Measurements from ENCODE around the gene SLX9. TPM values are rescaled to one million over a fixed set of nuclear protein-coding genes. Genes with fewer than 3 reads are reported as not detected.

The SLX9 gene, protein sequence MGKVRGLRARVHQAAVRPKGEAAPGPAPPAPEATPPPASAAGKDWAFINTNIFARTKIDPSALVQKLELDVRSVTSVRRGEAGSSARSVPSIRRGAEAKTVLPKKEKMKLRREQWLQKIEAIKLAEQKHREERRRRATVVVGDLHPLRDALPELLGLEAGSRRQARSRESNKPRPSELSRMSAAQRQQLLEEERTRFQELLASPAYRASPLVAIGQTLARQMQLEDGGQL
- total RNA-seq (2014; rRNA removed; shearing (Covaris generic)): 18.6 and 37.0 TPM in 2 replicates
- total RNA-seq (2022): 53.3 and 61.6 TPM in 2 replicates
- Bru-seq, nascent RNA: percentile 67 among the genes with signal in this experiment
- BruChase-seq, experiment 1, labeled RNA remaining after a 6-hour chase: percentile 71 among the genes with signal in this experiment
- BruChase-seq, experiment 2, labeled RNA remaining after a 2-hour chase: percentile 69 among the genes with signal in this experiment
- long read RNA-seq, transcript FAM207A-202 (6 exons, 880 nt): major isoform, 7 of 36 reads
- long read RNA-seq, partial matches to known transcripts: 21 of 36 reads
- long read RNA-seq, other reads (novel, unspliced or antisense): 4 of 36 reads

DNA sequence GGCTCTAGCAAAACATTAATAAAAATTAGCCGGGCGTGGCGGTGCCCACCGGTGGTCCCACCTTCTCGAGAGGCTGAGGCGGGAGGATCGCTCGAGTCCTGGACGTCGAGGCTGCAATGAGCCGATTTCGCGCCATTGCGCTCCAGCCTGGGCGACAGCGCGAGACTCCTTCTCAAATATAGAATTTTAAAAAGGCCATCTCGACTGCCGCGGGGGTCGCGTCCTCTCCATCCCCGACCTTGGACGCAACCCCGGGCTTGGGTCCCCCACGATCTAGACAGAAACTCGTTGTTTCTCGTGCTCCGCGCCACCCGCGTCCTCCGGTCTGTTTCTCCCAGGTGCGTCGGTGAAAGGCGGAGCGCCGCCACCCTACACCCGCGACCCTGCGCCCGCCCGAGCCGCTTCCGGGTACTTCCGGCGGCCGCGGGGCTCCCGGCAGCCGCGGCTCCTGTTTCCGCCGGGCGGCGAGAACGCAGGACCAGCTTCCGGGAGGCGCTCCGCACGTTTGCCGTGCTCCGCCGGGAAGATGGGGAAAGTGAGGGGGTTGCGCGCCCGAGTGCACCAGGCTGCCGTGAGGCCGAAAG is at the start of gene SLX9:
TSS of gene SLX9 (plus strand) at position 498 of the 584 bp plus-strand sequence. CDS start at position 527, 29 bp downstream.
- ChIA-PET CTCF (ENCODE audit: unreplicated experiment) (interaction anchor here (0.9 kb wide), 1 partner anchor 10 kb away, joined by 4 read pairs; no protein-coding TSS in a partner anchor), POLR2A (interaction anchor here (0.7 to 0.8 kb wide), 2 partner anchors 20 to 66 kb away, joined by 3 read pairs; partner anchors contain the start of gene PTTG1IP)
- H3K4me3 ChIP-seq (ENCODE audit: low read depth, low read length, poor library complexity, severe bottlenecking): peak within 1 kb of the TSS; percentile 98
- BruUV-seq (replicated peaks): no TSS peak
- peak within 1 kb of the TSS; percentile 29 for H3K27ac ChIP-seq (ENCODE audit: low read depth, low read length, poor library complexity, severe bottlenecking)
- peak within 1 kb of the TSS; percentile 57 for H2AFZ ChIP-seq (ENCODE audit: low read length)
- peaks cover 30% of the 10 kb centered on the region for H3K36me3 ChIP-seq (ENCODE audit: insufficient read depth, low read length)
- no peaks in the 10 kb centered on the region for H3K9me2 ChIP-seq (ENCODE audit: insufficient read depth, low read length)
- peaks cover 33% of the 10 kb centered on the region for H3K4me1 ChIP-seq (ENCODE audit: insufficient read depth, low read length, poor library complexity, severe bottlenecking)
- intact Hi-C loops (cut with micrococcal nuclease; ENCODE audit: unreplicated experiment): loop anchor here (2.0 kb wide), 1 partner anchor 65 kb away; no protein-coding TSS in a partner anchor
- H4K20me1 ChIP-seq (ENCODE audit: insufficient read depth, low read length): peaks cover 16% of the 10 kb centered on the region; the same call in 1 of the 2 replicates
- peak; percentile 90 for DNase-seq (ENCODE audit: low spot score)
- no peaks in the 10 kb centered on the region for H3K9me3 ChIP-seq (ENCODE audit: low read length)
- TF ChIP-seq EZH2phosphoT487 (IDR thresholded peaks at IDR 0.05; ENCODE audit: borderline replicate concordance, low read depth, low read length): no peak
- TF ChIP-seq, protein P1, sequence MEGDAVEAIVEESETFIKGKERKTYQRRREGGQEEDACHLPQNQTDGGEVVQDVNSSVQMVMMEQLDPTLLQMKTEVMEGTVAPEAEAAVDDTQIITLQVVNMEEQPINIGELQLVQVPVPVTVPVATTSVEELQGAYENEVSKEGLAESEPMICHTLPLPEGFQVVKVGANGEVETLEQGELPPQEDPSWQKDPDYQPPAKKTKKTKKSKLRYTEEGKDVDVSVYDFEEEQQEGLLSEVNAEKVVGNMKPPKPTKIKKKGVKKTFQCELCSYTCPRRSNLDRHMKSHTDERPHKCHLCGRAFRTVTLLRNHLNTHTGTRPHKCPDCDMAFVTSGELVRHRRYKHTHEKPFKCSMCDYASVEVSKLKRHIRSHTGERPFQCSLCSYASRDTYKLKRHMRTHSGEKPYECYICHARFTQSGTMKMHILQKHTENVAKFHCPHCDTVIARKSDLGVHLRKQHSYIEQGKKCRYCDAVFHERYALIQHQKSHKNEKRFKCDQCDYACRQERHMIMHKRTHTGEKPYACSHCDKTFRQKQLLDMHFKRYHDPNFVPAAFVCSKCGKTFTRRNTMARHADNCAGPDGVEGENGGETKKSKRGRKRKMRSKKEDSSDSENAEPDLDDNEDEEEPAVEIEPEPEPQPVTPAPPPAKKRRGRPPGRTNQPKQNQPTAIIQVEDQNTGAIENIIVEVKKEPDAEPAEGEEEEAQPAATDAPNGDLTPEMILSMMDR (conservative IDR thresholded peaks at IDR 0.05; ENCODE audit: low read length): no peak
- H3K4me2 ChIP-seq (ENCODE audit: low read length): peak within 1 kb of the TSS; percentile 84
- peaks cover 23% of the 10 kb centered on the region for H3K79me2 ChIP-seq (ENCODE audit: insufficient read depth, low read depth, low read length)

DNA sequence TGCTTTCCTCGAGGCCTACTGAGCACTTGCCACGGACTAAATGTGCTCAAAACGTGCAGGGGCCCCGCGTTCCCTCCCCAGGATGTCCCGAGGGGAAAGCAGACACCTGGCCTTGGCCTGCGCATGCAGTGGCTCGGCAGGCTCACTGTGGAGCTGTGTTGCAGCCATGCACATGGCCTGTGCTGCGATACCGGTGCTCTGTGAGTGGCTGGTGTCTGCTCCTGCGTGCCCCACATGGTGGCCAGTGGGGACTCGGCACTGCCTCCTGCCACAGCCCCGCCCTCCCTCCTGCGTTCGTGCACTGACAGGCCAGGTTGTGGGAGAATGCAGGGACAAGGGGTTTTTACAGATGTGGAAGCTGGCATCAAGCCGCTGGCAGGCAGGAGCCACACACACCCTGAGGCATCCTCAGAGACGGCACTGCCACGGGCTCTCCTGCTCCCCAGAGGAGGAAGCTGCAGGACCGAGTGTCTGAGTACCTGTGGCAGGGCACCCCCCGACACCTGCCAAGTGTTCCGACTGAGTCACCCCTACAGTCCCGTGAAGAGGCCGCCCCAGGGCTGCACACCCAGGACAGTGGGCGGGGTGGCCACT is 49.4 kb upstream of the SLX9 start:
- POLR2A ChIA-PET: no interaction called here
- no peaks in the 10 kb centered on the region for H4K20me1 ChIP-seq (ENCODE audit: insufficient read depth, low read length)
- CTCF ChIA-PET (ENCODE audit: unreplicated experiment): no interaction called here
- H3K79me2 ChIP-seq (ENCODE audit: insufficient read depth, low read depth, low read length): no peaks in the 10 kb centered on the region
- intact Hi-C loops (cut with micrococcal nuclease; ENCODE audit: unreplicated experiment): no loop called here
- H3K9me2 ChIP-seq (ENCODE audit: insufficient read depth, low read length): no peaks in the 10 kb centered on the region
- H3K4me1 ChIP-seq (ENCODE audit: insufficient read depth, low read length, poor library complexity, severe bottlenecking): no peaks in the 10 kb centered on the region
- no TSS peak for BruUV-seq (replicated peaks)
- TF ChIP-seq, protein P1 (conservative IDR thresholded peaks at IDR 0.05; ENCODE audit: low read length): no peak
- TF ChIP-seq EZH2phosphoT487 (IDR thresholded peaks at IDR 0.05; ENCODE audit: borderline replicate concordance, low read depth, low read length): no peak
- no peak overlapping the region for H3K4me3 ChIP-seq (ENCODE audit: low read depth, low read length, poor library complexity, severe bottlenecking)
- H2AFZ ChIP-seq (ENCODE audit: low read length): no peak overlapping the region
- no peak overlapping the region for H3K27ac ChIP-seq (ENCODE audit: low read depth, low read length, poor library complexity, severe bottlenecking)
- no peaks in the 10 kb centered on the region for H3K36me3 ChIP-seq (ENCODE audit: insufficient read depth, low read length)
- DNase-seq (ENCODE audit: low spot score): no peak
- no peaks in the 10 kb centered on the region for H3K9me3 ChIP-seq (ENCODE audit: low read length)
- no peak overlapping the region for H3K4me2 ChIP-seq (ENCODE audit: low read length)
